SKM-1 treated with dmso at 0.1 percent for 144 hours (cell line): Measurements from ENCODE around the gene CEMIP.

Experiments
- DNase-seq: peaks from one replicate; lab custom pipeline; 2025; ENCODE audit not compliant: unreplicated experiment; lab: John Stamatoyannopoulos, UW

Gene CEMIP

GRCh38 chr15:80841541-80841940, 62.4 kb downstream of the CEMIP start:
- no peak for DNase-seq

DNA sequence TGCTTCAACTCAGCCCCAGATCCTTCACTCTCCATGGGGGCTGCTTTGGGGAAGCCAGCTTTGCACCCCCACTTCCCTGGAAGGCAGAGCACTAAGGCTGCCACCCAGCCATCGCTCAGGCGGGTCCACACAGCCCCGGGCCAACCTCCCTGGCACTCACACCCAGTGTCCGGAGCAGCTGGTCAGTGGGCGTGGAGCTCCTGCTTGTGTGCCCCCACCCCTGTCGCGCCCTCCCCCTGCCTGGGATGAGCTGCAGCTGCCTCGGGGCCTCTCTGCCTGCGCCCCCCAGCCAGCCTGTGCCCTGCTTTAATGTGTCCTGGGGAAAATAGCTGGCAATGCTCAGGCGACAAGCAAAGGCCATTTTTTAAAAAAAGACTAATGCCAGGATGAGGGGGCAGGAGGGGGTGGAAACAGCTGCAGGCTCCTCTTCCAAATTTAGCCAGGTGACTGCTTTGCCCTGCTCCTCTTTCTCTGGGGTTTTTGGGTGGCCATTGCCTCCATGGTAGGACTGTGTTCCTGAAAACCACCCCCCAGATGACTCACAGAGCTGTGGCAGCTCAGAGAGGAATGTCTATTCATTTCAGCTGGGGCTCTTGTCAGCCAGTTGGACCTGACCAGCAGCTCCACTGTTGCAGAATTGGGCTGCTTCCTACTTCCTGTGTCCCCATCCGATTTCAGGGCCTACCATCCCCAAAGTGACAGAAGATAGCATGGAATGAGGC, 65.0 kb downstream of the CEMIP start:
- no peak for DNase-seq

DNA sequence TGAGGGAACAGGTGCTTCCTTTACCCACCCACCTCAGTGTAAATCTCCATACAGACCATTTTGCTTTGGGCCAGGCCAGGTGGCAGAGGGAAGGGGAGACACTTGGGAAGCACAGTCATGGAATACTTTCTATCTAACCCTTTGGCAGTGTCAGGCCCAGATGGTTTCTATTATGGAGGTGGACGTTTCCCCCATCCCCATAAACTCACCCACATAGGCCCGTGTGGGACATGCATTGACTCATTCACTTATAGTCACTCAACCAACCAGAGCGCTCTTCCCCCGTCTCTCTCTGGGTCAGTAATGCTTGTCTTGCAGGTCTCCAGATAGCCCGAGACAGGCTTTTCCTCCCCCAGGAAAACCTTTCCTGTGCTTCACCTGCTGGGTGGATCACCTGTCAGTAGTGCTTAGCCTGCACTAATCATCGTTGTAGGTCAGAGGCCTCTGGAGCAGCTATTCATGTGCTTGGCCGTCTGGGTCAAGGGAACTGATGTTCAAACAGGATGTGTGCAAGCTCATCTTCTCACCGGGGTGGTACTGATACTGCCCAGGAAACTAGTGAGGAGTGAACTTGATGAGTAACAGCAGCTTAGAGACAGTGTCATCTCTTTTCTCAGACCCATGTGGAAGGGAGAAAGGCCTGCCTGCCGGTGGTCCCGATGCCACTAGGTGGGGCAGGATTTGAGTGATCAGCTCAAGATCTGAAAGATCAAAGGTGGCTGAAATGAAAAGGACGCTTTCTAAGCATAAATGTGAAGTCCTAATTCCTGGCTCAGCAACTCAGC, 67.1 kb downstream of the CEMIP start:
- no peak for DNase-seq

DNA sequence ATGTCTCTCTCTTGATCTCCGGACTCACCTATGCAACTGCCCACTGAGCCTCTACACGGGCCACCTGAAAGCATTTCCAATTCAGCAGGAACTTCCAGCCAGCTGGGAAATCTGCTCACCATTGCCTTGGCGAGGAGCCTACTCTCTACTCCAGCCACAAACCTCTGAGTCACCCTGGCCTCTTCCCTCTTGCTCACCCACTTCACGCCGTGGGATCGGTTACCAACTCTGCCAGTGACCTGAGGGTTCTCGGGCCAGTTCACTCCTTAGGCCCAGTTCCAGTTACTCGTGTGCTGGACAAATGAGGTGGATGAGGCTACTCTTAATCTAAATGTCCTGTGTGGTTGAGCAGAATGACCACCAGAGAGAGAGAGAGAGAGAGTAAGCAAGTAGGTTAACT, 70.1 kb downstream of the CEMIP start:
- no peak for DNase-seq

GRCh38 chr15:80850941-80851451, 71.8 kb downstream of the CEMIP start:
- no peak for DNase-seq

DNA sequence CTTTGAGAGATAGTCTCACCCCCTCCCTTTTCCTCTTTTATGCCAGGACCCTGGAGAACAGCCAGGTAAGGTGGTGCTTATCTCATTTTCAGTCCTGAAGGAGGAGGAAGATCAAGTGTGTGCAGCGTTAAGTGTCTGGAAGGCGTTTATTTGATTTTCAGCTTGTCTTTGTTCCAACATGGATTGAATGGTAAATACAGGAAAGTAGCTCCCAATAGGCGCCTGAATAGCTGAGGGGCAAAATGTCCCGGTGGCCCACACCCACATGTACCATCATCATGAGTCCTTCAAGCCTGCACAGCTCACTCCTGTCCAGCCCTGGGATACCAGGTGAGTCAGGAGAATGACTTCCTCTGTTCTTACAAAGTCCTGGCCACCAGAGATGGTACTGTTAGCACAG, 73.5 kb downstream of the CEMIP start:
- DNase-seq, result no peak

DNA sequence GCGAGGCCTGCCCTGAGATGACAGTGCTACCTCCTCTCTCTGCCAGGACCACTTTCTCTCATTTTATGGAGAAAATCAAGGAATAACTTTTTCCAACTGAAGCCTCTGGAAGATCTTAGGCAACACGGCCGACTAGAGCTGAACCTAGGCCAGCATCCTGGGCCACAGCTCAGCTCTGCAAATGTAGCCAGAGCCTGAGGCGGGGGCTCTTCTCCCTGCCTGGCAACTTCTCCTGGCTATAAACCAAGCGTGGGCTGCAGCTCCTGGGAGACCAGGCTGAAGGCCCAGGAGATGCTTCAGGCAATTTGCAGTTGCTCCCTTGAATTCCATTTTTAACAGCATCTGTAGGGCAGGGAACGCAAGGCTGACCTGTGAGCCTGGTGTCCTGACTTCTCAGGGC, 74.9 kb downstream of the CEMIP start:
- no peak for DNase-seq

GRCh38 chr15:80855206-80855605, 76.0 kb downstream of the CEMIP start:
- DNase-seq, result no peak

DNA sequence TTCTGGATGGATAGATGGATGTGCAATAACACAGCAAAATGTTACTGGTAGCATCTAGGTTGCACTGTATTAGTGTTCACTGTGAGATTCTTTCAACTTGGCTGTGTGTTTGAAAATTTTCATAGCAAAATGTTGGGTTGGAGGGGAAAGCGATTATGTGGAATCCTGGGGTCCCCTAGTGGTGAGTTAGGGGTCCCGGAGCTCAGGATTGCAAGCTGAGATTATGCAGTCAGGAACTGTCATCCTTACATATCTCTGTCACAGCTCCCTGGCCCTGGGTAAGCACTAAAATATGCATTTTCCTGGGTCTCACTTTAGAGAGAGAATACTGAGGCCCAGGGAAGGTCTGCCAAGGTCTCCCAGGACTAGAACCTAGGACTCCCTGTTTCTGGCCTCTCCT, 77.2 kb downstream of the CEMIP start:
- no peak for DNase-seq

GRCh38 chr15:80856809-80857377, 77.7 kb downstream of the CEMIP start:
- no peak for DNase-seq

DNA sequence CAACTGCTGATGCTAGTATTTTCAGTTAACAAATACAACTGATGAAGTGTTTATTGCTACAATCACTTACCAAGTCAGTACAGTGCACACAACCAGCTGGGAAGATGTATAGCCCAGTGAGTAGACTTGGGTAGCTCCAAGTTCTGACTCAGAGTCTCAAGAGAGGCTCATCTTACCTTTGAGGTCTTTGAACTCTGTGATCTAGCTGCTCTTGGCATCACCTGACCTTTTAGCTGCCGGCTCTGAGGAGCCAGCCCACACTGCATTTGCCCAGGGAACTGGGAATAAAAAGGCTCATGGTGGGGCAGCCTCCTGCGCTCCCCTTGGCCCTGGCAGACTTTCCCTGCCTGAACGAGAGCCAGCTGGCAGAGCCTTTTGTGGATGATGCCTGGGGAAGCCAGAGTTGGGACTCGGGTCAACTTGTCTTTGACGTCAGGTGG, 82.6 kb downstream of the CEMIP start:
- no peak for DNase-seq

DNA sequence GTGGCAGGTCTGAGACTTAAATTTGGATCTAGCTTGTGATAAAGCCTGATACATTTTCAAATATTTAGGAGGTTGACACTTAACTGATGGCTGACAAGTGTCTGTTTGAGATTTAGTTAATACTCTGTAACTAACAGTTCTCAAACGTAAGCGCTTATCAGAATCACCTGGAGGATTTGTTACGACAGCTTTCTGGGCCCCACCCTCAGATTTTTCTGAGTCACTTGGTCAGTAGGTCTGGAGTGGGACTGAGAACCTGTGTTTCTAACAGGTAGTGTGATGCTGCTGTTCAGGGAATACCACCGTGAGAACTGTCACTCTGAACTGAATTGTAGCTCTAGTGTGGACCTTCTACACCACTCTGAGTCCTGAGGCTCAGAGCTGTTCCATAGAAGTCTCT, 85.5 kb downstream of the CEMIP start:
- no peak for DNase-seq

- DNase-seq, result no peak
Measured at GRCh38 chr15:80866936-80867335, 87.8 kb downstream of the CEMIP start.

DNA sequence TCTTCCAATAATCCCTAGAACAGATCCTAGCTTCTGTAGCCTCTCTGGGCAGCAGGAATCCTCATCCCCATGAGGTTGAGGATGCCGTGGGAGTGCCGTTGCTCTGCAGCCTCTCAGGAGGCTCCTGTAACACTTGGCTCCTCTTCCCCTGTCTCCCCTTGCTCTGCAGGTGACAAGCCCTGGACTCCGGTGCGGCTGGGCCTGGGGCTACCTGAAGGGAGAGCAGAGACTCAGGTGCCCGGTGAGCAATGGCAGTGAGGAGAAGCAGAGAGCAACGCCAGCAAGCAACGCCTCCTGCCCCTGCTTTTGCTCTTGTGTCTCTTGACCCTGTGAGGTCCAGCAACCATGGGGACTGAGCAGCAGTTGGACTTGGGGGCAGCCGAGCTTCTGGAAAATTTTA, 91.2 kb downstream of the CEMIP start:
- no peak for DNase-seq

- no peak for DNase-seq
Measured at GRCh38 chr15:80870893-80871292, 91.7 kb downstream of the CEMIP start.

DNA sequence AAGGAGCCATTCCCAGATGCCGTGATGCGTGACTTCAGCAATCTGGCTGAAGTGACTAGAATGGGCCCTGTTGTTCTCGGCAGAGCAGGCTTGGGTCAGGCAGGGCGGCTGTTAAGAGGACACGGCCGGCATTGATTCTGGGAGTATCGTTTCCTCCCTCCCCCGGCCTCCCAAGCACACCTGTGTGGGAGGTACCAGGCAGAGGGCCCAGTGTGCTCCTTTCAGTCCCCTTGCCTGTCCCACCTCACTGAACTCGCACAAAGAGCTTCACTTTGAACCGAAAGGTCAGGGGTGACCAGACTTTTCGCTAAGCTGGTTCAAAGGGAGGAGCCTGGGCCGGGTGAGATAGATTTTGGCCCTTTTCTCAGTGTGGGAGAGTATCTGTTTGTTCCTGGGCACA, 92.7 kb downstream of the CEMIP start:
- no peak for DNase-seq

DNA sequence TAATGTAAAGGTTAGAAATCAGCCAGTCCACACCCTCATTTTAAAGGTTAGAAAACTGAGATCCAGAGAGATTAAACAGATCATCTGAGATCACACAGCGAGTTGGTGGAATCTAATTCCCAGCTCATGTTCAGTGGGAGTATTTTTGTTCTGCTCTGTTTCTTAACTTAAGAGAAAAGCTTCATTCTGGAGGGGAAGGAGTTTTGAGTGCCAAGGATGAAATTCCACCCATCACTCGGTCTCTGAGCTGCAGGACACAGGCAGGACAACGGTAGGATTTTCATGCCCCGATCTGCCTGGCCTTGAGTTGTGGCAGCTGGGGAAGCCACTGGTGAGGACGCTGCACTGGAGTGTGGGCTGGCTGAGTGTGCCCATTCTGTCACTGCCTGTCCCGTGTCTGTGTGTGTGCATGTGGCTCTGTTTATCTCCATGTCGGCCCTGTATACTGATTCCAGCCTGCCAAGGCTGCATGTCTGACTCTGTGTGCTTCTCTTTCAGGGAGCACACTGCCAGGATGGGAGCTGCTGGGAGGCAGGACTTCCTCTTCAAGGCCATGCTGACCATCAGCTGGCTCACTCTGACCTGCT, 94.3 kb downstream of the CEMIP start:
- DNase-seq, result no peak

- no peak for DNase-seq
Measured at GRCh38 chr15:80875568-80876347, 96.6 kb downstream of the CEMIP start.

- no peak for DNase-seq
Measured at GRCh38 chr15:80876348-80876674, 97.1 kb downstream of the CEMIP start.

GRCh38 chr15:80878242-80878866, 99.2 kb downstream of the CEMIP start:
- peak; percentile 31 for DNase-seq

DNA sequence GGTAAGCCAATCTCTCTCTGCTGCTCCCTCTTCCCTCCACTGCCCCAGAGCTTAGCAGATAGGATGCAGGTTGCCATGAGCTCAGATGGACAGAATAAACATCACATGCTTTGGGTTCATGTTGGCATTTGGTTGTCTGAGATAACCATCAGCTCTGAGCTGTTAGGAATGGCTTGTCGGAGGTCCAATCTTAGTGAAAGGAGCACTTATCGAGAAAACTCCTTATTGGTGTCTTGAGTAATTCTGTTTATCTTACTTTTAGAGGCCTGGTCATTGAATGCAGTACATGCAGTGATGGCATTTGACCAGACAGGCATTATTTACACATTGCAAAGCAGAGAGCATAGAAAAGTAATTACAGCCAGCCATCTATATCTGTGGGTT, 99.7 kb downstream of the CEMIP start:
- no peak for DNase-seq
